Upper lobe of left lung (tissue), 6 donors: ENCODE data around the gene BNC2. TPM values are rescaled to one million over a fixed set of nuclear protein-coding genes. Genes with fewer than 3 reads are reported as not detected.

Source experiments
- ATAC-seq, 2 donors: fragments of 200-7000 bp; cut with Tn5 transposase; one replicate each; pipeline ENCODE4 v1.9.1; 2022; ENCODE audit warnings: mild to moderate bottlenecking in 2 of 2, moderate library complexity in 2 of 2; ENCODE audit not compliant: low FRiP score in 2 of 2
- DNase-seq, 2 donors: peaks; one replicate each; pipeline ENCODE4 v3.0.0-alpha.2; 2019 to 2020
- H3K27ac ChIP-seq, 4 donors: fragments of 200-600 bp; sonication (generic); one replicate each; pipeline ENCODE4 v1.5.1; 2016 to 2019
- H3K27me3 ChIP-seq, 4 donors: fragments of 200-600 bp; sonication (generic); one replicate each; pipeline ENCODE4 v1.5.1; 2017 to 2019
- H3K36me3 ChIP-seq, 4 donors: fragments of 200-600 bp; sonication (generic); one replicate each; pipeline ENCODE4 v1.5.1; 2016 to 2019
- H3K4me1 ChIP-seq, 4 donors: fragments of 200-600 bp; sonication (generic); one replicate each; pipeline ENCODE4 v1.5.1; 2018 to 2019
- H3K4me3 ChIP-seq, 4 donors: fragments of 200-600 bp; sonication (generic); one replicate each; pipeline ENCODE4 v1.5.1; 2017 to 2019; ENCODE audit warnings: mild to moderate bottlenecking in 2 of 4, moderate library complexity in 1 of 4
- H3K9me3 ChIP-seq, 4 donors: fragments of 200-600 bp; sonication (generic); one replicate each; pipeline ENCODE4 v1.5.1; 2018 to 2019
- EP300 ChIP-seq, 4 donors: sonication (generic); formaldehyde crosslinking; IDR thresholded peaks; one replicate each; pipeline ENCODE4 v1.5.1; 2017; ENCODE audit warnings: antibody characterized with exemption in 4 of 4, control low read depth in 2 of 4
- POLR2A ChIP-seq, 4 donors: fragments of 450-650 bp; IDR thresholded peaks; one replicate each; pipeline ENCODE4 v1.5.1; 2016 to 2017; ENCODE audit warnings: antibody characterized with exemption in 4 of 4, mild to moderate bottlenecking in 2 of 4
- POLR2AphosphoS5 ChIP-seq, 2 donors: sonication (generic); formaldehyde crosslinking; IDR thresholded peaks; one replicate each; pipeline ENCODE4 v1.5.1; 2017; ENCODE audit warnings: antibody characterized with exemption in 2 of 2
- WGBS, 2 donors: methylation state at CpG; one replicate each; pipeline ENCODE4 v1.1.5; 2017 to 2018; 5-methylcytosine and 5-hydroxymethylcytosine counted together
- total RNA-seq, 6 donors: library from RNA; depleted of rRNA in 4 of 6; stranded (reverse); fragments of >200 nt in 4 of 6; gene quantifications; one replicate each; pipeline versions ENCODE4 v1.1.0 to v1.2.1, GENCODE V29; 2016 to 2021
- TF ChIP-seq, protein P1 (sequence below), 6 experiments: fragments of 450-650 bp in 4 of 6; fragments of 200-600 bp in 2 of 6; sonication (generic) in 2 of 6; IDR thresholded peaks; one replicate each; pipeline ENCODE4 v1.5.1; 2016 to 2019; ENCODE audit warnings: antibody characterized with exemption in 6 of 6
- donor health status: DM: no; HTN: no; CAD: no; lungs with moderate emphysema.
- donor health status: DM: no; HTN: yes; CAD: no; lungs with severe emphysema.

BNC2 gene
- total RNA-seq, 6 donors from 2014 or later, result 4.6 to 21.7 (median 10.7) TPM

DNA sequence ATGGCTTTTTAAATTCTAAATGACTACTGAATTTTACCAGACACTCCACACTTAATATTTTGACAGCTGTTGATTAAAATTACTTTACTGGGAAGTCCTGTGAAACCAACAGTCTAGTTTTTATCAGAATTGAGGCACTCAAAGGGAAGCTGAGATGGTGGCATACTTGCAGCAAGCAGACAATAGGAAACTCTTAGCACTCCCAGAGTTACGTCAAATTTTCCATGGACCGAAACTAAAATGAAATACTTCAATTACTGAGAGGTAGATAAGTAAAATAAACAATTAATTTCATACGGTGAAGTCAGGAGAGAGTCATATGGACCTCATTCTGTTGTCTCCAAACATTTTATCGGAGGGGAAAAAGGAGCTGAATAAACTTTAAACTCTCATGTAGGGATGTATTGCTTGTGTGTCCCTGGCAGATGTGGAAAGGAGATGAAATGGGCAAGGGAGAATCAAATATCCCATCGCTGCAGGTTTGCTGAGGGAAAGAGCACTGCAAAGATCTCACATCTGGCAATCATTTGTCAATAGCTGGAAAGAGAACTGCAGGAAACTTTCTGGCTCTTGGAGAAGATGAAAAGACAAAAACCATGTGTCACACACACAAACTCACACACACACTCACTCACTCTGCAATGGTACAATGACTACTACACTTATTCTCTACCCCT lies 189.4 kb downstream of the BNC2 start:
- no peaks in the 10 kb centered on the region for H3K4me1 ChIP-seq
- H3K4me3 ChIP-seq, result no peak overlapping the region
- H3K27me3 ChIP-seq, result no peaks in the 10 kb centered on the region
- H3K9me3 ChIP-seq, result no peaks in the 10 kb centered on the region
- H3K36me3 ChIP-seq, result no peaks in the 10 kb centered on the region
- DNase-seq, result no peak
- ATAC-seq, result peak in 1 of 2 donors; percentile 31
- TF ChIP-seq EP300 (IDR thresholded peaks at IDR 0.05) (no peak), POLR2AphosphoS5 (IDR thresholded peaks at IDR 0.05) (no peak), POLR2A (IDR thresholded peaks at IDR 0.05) (no peak)
- TF ChIP-seq, protein P1, sequence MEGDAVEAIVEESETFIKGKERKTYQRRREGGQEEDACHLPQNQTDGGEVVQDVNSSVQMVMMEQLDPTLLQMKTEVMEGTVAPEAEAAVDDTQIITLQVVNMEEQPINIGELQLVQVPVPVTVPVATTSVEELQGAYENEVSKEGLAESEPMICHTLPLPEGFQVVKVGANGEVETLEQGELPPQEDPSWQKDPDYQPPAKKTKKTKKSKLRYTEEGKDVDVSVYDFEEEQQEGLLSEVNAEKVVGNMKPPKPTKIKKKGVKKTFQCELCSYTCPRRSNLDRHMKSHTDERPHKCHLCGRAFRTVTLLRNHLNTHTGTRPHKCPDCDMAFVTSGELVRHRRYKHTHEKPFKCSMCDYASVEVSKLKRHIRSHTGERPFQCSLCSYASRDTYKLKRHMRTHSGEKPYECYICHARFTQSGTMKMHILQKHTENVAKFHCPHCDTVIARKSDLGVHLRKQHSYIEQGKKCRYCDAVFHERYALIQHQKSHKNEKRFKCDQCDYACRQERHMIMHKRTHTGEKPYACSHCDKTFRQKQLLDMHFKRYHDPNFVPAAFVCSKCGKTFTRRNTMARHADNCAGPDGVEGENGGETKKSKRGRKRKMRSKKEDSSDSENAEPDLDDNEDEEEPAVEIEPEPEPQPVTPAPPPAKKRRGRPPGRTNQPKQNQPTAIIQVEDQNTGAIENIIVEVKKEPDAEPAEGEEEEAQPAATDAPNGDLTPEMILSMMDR (IDR thresholded peaks at IDR 0.05), result no peak
- 62 to 74% methylated on average over 5 of the region's 5 CpGs for WGBS, 2 donors
- no peak overlapping the region for H3K27ac ChIP-seq

- no peak for ATAC-seq
- H3K4me1 ChIP-seq, result no peaks in the 10 kb centered on the region
- no peak overlapping the region for H3K4me3 ChIP-seq
- 77 to 78% methylated on average over 3 of the region's 3 CpGs for WGBS, 2 donors
- no peaks in the 10 kb centered on the region for H3K36me3 ChIP-seq
- no peak overlapping the region for H3K27ac ChIP-seq
- TF ChIP-seq, protein P1 (IDR thresholded peaks at IDR 0.05), result no peak
- TF ChIP-seq EP300 (IDR thresholded peaks at IDR 0.05) (no peak), POLR2AphosphoS5 (IDR thresholded peaks at IDR 0.05) (no peak), POLR2A (IDR thresholded peaks at IDR 0.05) (no peak)
- H3K27me3 ChIP-seq, result no peaks in the 10 kb centered on the region
- H3K9me3 ChIP-seq, result no peaks in the 10 kb centered on the region
- DNase-seq, result no peak
These were observed 189.9 kb downstream of the BNC2 start for GRCh38 chr9:16680541-16680940.

- DNase-seq (no peak), ATAC-seq (no peak)
- Histone ChIP-seq H3K4me1 (no peaks in the 10 kb centered on the region), H3K9me3 (no peaks in the 10 kb centered on the region), H3K36me3 (no peaks in the 10 kb centered on the region), H3K27me3 (no peaks in the 10 kb centered on the region), H3K4me3 (no peak overlapping the region), H3K27ac (no peak overlapping the region)
- 57 to 66% methylated on average over 10 of the region's 10 CpGs for WGBS, 2 donors
- TF ChIP-seq EP300 (IDR thresholded peaks at IDR 0.05) (no peak), POLR2A (IDR thresholded peaks at IDR 0.05) (no peak), POLR2AphosphoS5 (IDR thresholded peaks at IDR 0.05) (no peak)
- TF ChIP-seq, protein P1 (IDR thresholded peaks at IDR 0.05), result no peak
These were observed 191.1 kb downstream of the BNC2 start for GRCh38 chr9:16679327-16679821.

GRCh38 chr9:16676519-16676918 lies 194.0 kb downstream of the BNC2 start:
- no peak overlapping the region for H3K27ac ChIP-seq
- ATAC-seq (no peak), DNase-seq (no peak)
- no peak for TF ChIP-seq EP300 (IDR thresholded peaks at IDR 0.05)
- no peak for TF ChIP-seq POLR2AphosphoS5 (IDR thresholded peaks at IDR 0.05)
- TF ChIP-seq POLR2A (IDR thresholded peaks at IDR 0.05), result no peak
- TF ChIP-seq, protein P1 (IDR thresholded peaks at IDR 0.05), result no peak
- H3K4me1 ChIP-seq, result no peaks in the 10 kb centered on the region
- H3K4me3 ChIP-seq, result no peak overlapping the region
- H3K36me3 ChIP-seq, result no peaks in the 10 kb centered on the region
- H3K27me3 ChIP-seq, result no peaks in the 10 kb centered on the region
- no peaks in the 10 kb centered on the region for H3K9me3 ChIP-seq
- 91 to 97% methylated on average over 3 of the region's 3 CpGs for WGBS, 2 donors

DNA sequence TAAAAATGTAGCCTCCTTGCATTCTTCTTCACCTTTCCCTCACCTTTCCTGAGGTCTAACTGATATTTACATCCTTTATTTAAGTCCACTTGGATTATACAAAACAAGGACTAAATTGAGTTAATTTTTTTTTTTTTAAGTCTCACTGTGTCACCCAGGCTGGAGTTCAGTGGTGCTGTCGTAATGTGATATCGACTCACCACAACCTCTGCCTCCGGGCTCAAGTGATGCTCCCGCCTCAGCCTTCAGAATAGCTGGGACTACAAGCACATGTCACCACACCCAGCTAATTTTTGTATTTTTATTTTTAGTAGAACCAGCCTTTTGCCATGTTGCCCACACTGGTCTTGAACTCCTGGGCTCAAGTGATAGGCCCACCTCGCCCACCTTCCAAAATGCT lies 195.3 kb downstream of the BNC2 start:
- Histone ChIP-seq H3K27me3 (no peaks in the 10 kb centered on the region), H3K4me1 (no peaks in the 10 kb centered on the region), H3K27ac (no peak overlapping the region), H3K4me3 (no peak overlapping the region), H3K9me3 (no peaks in the 10 kb centered on the region), H3K36me3 (no peaks in the 10 kb centered on the region)
- 96 to 99% methylated on average over 5 of the region's 5 CpGs for WGBS, 2 donors
- TF ChIP-seq, protein P1 (IDR thresholded peaks at IDR 0.05), result no peak
- no peak for TF ChIP-seq EP300 (IDR thresholded peaks at IDR 0.05)
- TF ChIP-seq POLR2A (IDR thresholded peaks at IDR 0.05), result no peak
- TF ChIP-seq POLR2AphosphoS5 (IDR thresholded peaks at IDR 0.05), result no peak
- ATAC-seq (no peak), DNase-seq (no peak)
